ENCODE data around the gene MYB.

The MYB gene

GRCh38 chr6:135189344-135189743 is 8.2 kb downstream of the MYB start:
- DNase-seq (ENCODE audit: low read depth): no peak

- DNase-seq (ENCODE audit: low read depth): no peak
Observed at GRCh38 chr6:135191508-135192255, 10.6 kb downstream of the MYB start.

GRCh38 chr6:135192256-135193174 is 11.4 kb downstream of the MYB start:
- no peak for DNase-seq (ENCODE audit: low read depth)

GRCh38 chr6:135193221-135193620 is 12.1 kb downstream of the MYB start:
- DNase-seq (ENCODE audit: low read depth): no peak

GRCh38 chr6:135195041-135195440 is 13.9 kb downstream of the MYB start:
- no peak for DNase-seq (ENCODE audit: low read depth)

- DNase-seq (ENCODE audit: low read depth): no peak
Observed at GRCh38 chr6:135195522-135195921, 14.4 kb downstream of the MYB start.

GRCh38 chr6:135196739-135197510 is 15.8 kb downstream of the MYB start:
- DNase-seq (ENCODE audit: low read depth): no peak

- no peak for DNase-seq (ENCODE audit: low read depth)
Observed at GRCh38 chr6:135202836-135203235, 21.7 kb downstream of the MYB start.

- no peak for DNase-seq (ENCODE audit: low read depth)
Observed at GRCh38 chr6:135204951-135205350, 23.8 kb downstream of the MYB start.

- DNase-seq (ENCODE audit: low read depth): no peak
Observed at GRCh38 chr6:135209803-135210202, 28.7 kb downstream of the MYB start.

GRCh38 chr6:135210632-135211305 is 29.7 kb downstream of the MYB start:
- no peak for DNase-seq (ENCODE audit: low read depth)

- DNase-seq (ENCODE audit: low read depth): no peak
Observed at GRCh38 chr6:135211306-135211702, 30.2 kb downstream of the MYB start.

- DNase-seq (ENCODE audit: low read depth): no peak
Observed at GRCh38 chr6:135212020-135212806, 31.1 kb downstream of the MYB start.

GRCh38 chr6:135212935-135213334 is 31.8 kb downstream of the MYB start:
- DNase-seq (ENCODE audit: low read depth): no peak

- no peak for DNase-seq (ENCODE audit: low read depth)
Observed at GRCh38 chr6:135213616-135214015, 32.5 kb downstream of the MYB start.

GRCh38 chr6:135215160-135215559 is 34.1 kb downstream of the MYB start:
- DNase-seq (ENCODE audit: low read depth): no peak

- DNase-seq (ENCODE audit: low read depth): no peak
Observed at GRCh38 chr6:135215563-135215962, 34.5 kb downstream of the MYB start.

- DNase-seq (ENCODE audit: low read depth): no peak
Observed at GRCh38 chr6:135217663-135218062, 36.6 kb downstream of the MYB start.

- DNase-seq (ENCODE audit: low read depth): no peak
Observed at GRCh38 chr6:135219346-135219745, 38.2 kb downstream of the MYB start.

GRCh38 chr6:135221042-135221441 is 39.9 kb downstream of the MYB start:
- no peak for DNase-seq (ENCODE audit: low read depth)

GRCh38 chr6:135221505-135221904 is 40.4 kb downstream of the MYB start:
- no peak for DNase-seq (ENCODE audit: low read depth)

Measured in T-helper 22 cell (primary cell).